Right atrium auricular region (tissue), 2 donors: ENCODE measurements around the gene FNIP2. TPM values are rescaled to one million over a fixed set of nuclear protein-coding genes. Genes with fewer than 3 reads are reported as not detected.

ENCODE experiments used
- DNase-seq: peaks from one replicate; pipeline ENCODE4 v3.0.0-alpha.2; 2019; ENCODE audit warnings: low spot score
- H3K27ac ChIP-seq, 2 donors: fragments of 200-600 bp; sonication (generic); 1 replicate in 1 of 2; 2 replicates in 1 of 2; pipeline ENCODE4 v1.5.1; 2016 to 2019
- H3K27me3 ChIP-seq, 2 donors: fragments of 200-600 bp; sonication (generic); one replicate each; pipeline versions ENCODE4 v1.5.1 to v1.6.0; 2017 to 2019
- H3K36me3 ChIP-seq: fragments of 200-600 bp; sonication (generic); one replicate; pipeline ENCODE4 v1.5.1; 2016
- H3K4me1 ChIP-seq, 2 donors: fragments of 200-600 bp; sonication (generic); one replicate each; pipeline versions ENCODE4 v1.5.1 to v1.6.0; 2017 to 2019
- H3K4me3 ChIP-seq, 2 donors: fragments of 200-600 bp; sonication (generic); 1 replicate in 1 of 2; 2 replicates in 1 of 2; pipeline ENCODE4 v1.5.1; 2017 to 2019; ENCODE audit warnings: mild to moderate bottlenecking in 1 of 2, moderate library complexity in 1 of 2
- H3K9me3 ChIP-seq, 2 donors: fragments of 200-600 bp; sonication (generic); one replicate each; pipeline ENCODE4 v1.5.1; 2019
- total RNA-seq, 2 donors: library from RNA; depleted of rRNA; stranded (reverse); fragments of >200 nt; gene quantifications; one replicate each; pipeline ENCODE4 v1.1.0, GENCODE V29; 2016
- TF ChIP-seq, protein P1 (sequence below), 2 donors: fragments of 200-600 bp; sonication (generic); IDR thresholded peaks; one replicate each; pipeline ENCODE4 v1.5.1; 2019; ENCODE audit warnings: antibody characterized with exemption in 2 of 2

The FNIP2 gene
- total RNA-seq, 2 donors from 2014 or later: 38.3 to 42.4 TPM

DNA sequence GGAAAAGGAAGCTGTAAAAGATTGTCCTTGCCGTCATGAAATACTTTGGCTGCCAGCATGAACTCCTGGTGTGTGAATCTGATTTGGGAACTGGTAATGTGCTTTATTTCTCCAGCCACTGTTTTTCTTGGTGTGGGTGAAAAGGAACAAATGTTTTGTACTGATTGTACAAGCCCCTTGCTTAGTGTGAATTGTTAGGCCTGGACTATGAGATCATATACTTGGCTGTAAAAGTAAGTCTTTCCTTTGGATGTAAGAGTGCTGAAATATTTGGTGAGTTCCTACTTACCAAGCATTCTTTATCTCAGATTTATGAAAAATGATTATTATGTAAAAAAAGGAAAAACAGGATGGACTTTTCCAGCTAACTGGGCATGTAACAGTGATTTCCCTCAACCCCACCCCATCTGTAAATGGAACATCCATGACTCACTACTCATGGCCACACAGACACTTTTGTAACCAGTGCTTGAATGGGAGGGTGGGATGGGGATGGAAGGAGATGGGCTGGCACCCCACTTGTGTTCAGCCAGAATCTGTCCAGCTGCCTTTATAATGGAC lies 6.3 kb downstream of the FNIP2 start:
- no peak for DNase-seq
- Histone ChIP-seq H3K27me3 (no peaks in the 10 kb centered on the region), H3K9me3 (no peaks in the 10 kb centered on the region), H3K27ac (peak overlapping the region; percentile 71 to 80), H3K36me3 (no peaks in the 10 kb centered on the region), H3K4me3 (no peak overlapping the region), H3K4me1 (peaks cover 0 to 75% of the 10 kb centered on the region in 2 donors)
- TF ChIP-seq, protein P1, sequence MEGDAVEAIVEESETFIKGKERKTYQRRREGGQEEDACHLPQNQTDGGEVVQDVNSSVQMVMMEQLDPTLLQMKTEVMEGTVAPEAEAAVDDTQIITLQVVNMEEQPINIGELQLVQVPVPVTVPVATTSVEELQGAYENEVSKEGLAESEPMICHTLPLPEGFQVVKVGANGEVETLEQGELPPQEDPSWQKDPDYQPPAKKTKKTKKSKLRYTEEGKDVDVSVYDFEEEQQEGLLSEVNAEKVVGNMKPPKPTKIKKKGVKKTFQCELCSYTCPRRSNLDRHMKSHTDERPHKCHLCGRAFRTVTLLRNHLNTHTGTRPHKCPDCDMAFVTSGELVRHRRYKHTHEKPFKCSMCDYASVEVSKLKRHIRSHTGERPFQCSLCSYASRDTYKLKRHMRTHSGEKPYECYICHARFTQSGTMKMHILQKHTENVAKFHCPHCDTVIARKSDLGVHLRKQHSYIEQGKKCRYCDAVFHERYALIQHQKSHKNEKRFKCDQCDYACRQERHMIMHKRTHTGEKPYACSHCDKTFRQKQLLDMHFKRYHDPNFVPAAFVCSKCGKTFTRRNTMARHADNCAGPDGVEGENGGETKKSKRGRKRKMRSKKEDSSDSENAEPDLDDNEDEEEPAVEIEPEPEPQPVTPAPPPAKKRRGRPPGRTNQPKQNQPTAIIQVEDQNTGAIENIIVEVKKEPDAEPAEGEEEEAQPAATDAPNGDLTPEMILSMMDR (IDR thresholded peaks at IDR 0.05): no peak

DNA sequence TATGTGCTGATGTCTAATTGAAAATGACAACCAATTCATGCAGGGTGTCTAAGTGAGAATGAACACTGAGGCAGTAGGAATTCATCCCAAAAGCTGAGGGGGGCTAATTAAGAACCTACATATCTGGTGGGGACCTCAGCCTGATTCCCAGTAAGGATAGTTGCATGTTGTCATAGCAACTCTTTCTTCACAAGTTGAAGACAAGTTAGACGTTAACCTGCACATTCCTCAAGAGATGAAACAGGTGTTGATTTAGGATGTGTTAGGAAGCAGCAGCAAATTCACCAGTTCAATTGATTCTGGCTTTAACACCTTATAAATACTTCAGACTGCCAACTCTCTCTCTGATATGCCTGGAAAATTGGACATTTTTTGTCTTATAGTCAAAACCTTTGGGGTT lies 7.3 kb downstream of the FNIP2 start:
- Histone ChIP-seq H3K4me1 (peaks cover 0 to 65% of the 10 kb centered on the region in 2 donors), H3K4me3 (no peak overlapping the region)

DNA sequence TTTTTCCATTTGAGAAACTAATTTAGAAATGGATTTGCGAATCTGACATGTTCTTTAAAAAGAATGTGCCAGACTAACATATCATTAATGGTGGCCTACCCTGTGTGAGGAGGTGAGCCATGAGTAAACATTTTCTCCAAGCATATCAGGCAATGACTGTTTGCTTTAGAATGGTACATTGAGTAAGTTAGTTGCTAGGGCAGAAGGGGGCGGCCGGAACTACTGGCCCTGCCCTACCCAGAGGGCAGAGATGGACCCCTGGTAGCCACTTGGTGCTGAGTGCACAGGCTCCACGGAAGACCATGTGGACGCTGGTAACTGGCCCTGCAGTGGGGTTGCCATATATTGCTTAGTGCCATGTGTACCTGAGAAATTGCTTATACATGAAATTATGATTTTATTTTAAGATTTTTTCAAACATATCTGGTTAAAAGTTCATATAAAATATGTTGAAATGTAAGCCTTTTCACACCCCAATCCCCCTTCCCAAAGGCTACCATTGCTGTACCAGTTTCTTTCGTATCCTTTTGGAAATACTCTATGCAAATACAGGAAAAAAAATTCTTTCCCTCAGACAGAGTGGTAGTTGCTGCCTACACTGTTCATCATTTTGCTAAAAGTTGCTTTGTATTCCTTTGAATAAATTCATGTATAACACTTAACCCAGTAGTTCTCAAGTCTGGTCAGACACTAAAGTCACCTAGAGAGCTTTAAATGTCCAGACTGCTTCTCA lies 8.8 kb downstream of the FNIP2 start:
- Histone ChIP-seq H3K4me3 (no peak overlapping the region), H3K27me3 (no peaks in the 10 kb centered on the region), H3K36me3 (no peaks in the 10 kb centered on the region), H3K9me3 (no peaks in the 10 kb centered on the region), H3K27ac (peak overlapping the region in 1 of 2 donors; percentile 6), H3K4me1 (peaks cover 0 to 63% of the 10 kb centered on the region in 2 donors)
- TF ChIP-seq, protein P1 (IDR thresholded peaks at IDR 0.05): no peak
- no peak for DNase-seq

More for the DNA sequence above, 7.3 kb downstream of the FNIP2 start:
- TF ChIP-seq, protein P1 (IDR thresholded peaks at IDR 0.05): no peak
- no peak for DNase-seq
- H3K36me3 ChIP-seq: no peaks in the 10 kb centered on the region
- H3K27me3 ChIP-seq: no peaks in the 10 kb centered on the region
- no peaks in the 10 kb centered on the region for H3K9me3 ChIP-seq
- H3K27ac ChIP-seq: peak overlapping the region in 1 of 2 donors; percentile 80

DNA sequence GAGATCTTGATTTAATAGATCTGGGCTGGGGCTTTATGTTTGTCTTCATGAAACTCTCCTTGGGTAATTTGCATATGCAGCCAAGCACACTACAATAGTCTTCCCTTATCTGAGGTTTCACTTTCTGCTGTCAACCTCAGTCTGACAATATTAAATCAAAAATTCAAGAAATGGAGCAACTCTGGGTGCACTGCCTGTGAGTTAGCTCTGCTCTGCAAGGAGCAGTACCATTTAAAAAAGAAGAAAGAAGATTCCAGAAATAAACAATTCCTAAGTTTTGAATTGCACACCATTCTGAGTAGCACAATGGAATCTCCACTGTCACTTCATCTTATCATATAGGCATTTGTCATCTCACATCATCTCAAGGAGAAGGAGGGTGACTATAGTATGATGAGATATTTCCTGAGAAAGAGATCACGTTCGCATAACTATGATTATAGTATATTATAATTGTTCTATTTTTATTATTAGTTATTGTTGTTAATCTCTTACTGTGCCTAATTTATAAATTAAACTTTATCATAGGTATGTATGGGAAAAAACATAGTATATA lies 9.4 kb downstream of the FNIP2 start:
- TF ChIP-seq, protein P1 (IDR thresholded peaks at IDR 0.05): no peak
- no peak for DNase-seq
- no peaks in the 10 kb centered on the region for H3K27me3 ChIP-seq
- H3K36me3 ChIP-seq: no peaks in the 10 kb centered on the region
- H3K4me1 ChIP-seq: peaks cover 0 to 63% of the 10 kb centered on the region in 2 donors
- no peak overlapping the region for H3K4me3 ChIP-seq
- H3K9me3 ChIP-seq: no peaks in the 10 kb centered on the region
- peak overlapping the region in 1 of 2 donors; percentile 6 for H3K27ac ChIP-seq

DNA sequence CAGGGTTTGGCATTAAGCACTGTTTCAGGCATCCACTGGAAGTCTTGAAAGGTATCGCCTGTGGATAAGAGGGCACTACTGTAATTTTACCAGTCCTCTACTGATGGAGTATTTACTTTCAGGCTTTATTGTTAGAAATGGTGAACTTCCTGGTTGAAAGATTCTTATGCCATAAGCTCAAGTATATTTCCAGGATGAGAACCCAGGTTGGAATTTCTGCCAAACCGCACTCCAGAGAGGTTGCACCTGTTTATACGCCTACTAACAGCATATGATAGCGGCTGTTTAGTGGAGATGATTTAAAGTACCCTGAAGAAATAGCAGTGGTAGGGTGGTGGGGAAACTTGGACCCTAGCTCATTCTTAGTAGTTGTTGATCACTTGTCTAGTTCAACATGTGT lies 9.9 kb downstream of the FNIP2 start:
- no peak overlapping the region for H3K4me3 ChIP-seq
- no peak overlapping the region for H3K27ac ChIP-seq
- no peaks in the 10 kb centered on the region for H3K36me3 ChIP-seq
- peaks cover 0 to 66% of the 10 kb centered on the region in 2 donors for H3K4me1 ChIP-seq
- no peaks in the 10 kb centered on the region for H3K9me3 ChIP-seq
- no peak for DNase-seq
- H3K27me3 ChIP-seq: no peaks in the 10 kb centered on the region
- TF ChIP-seq, protein P1 (IDR thresholded peaks at IDR 0.05): no peak
